ENCODE results near the gene MIS12.

The MIS12 gene

DNA sequence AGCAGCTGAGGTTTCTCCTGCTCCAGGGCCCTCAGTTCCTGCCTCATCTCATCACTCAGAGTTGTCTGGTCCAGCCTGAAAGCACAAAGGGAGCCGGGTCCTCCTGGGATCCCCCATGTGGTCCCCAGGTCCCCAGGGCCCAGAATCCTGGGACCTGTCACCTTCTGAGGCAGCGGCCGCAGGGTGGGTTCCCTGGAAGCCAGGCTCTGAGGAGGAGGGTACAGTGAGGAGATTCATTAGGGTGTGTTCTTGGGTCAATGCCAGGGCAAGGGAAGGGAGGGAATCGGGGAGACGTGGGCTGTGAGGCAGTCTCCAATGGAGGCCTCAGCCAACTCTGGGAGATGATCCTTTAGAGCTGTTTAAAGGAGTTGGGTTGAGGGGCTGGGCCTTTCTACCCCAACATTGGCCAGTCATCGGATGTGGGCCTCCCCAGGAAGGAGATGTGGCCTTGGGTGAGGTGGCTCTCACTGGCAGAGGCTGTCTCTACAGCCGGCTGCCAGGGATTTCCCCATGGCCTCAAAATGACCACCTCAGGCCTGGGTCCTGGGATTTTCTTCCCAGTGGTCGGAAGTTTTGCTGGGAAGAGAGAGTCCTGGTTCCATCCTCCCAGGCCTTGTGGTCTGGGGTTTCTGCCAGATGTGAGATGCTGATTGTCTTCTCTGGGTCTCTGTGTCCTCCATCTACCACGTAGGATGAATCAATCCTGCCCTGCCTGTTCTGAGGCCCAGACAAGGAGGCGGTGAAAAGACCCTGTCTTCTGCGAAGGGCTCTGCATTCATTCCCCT is 50.7 kb downstream of the MIS12 start:
- no peak for DNase-seq

DNA sequence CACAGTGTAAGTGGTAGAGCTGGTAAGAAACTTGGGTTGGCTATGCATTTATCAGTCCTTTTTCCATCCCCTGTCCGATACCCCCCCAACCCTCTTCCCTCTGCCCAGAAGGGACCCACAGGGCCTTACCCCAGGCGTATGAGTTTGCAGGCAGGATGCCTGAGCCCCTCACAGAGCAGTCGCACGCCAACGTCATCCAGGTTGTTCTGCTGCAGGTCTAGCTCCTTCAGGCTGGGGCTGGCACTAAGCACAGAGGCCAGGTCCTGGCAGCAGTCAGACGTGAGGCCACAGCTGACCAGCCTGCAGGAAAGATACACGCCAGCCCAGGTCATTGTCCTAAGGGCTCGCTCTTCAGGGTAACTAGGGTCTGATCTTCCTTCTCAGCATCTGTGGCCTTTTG is 52.9 kb downstream of the MIS12 start:
- DNase-seq = no peak

DNA sequence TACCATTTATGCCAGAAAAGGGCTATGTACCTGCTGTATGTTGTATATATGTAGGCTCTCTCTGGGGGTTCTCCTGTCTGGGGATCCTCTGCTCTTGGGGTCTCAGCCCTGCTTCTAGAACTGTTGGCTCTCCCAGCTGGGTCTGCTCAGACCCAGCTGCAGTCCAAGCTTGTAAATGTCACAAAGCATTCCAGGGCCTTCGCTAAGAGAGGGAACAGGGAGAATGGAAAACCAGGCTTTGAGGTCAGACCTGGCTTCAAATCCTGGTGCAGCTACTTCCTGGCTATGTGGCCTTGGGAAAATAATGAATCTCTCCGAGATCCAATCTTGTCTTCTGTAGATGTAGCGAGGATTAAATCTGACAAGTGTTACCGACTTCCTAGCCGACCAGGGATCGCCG is 54.0 kb downstream of the MIS12 start:
- DNase-seq = no peak

All from NCI-H82 (cell line).